DMS 273 (cell line): ENCODE measurements around the gene FGF9.

ENCODE experiments used
- DNase-seq: peaks from one replicate; lab custom pipeline; 2025; ENCODE audit not compliant: unreplicated experiment; lab: John Stamatoyannopoulos, UW

Gene FGF9

GRCh38 chr13:21709697-21710096, 38.8 kb downstream of the FGF9 start:
- no peak for DNase-seq

GRCh38 chr13:21710163-21710562, 39.3 kb downstream of the FGF9 start:
- DNase-seq = no peak

- no peak for DNase-seq
These were observed 46.9 kb downstream of the FGF9 start for GRCh38 chr13:21717817-21718216.

- DNase-seq = no peak
These were observed 48.6 kb downstream of the FGF9 start for GRCh38 chr13:21719463-21719862.

GRCh38 chr13:21723807-21724505, 53.1 kb downstream of the FGF9 start:
- no peak for DNase-seq

GRCh38 chr13:21730186-21730880, 59.5 kb downstream of the FGF9 start:
- peak; percentile 30 for DNase-seq

GRCh38 chr13:21733475-21734263, 62.8 kb downstream of the FGF9 start:
- DNase-seq = no peak

- no peak for DNase-seq
These were observed 64.1 kb downstream of the FGF9 start for GRCh38 chr13:21734961-21735360.

GRCh38 chr13:21735701-21736401, 65.0 kb downstream of the FGF9 start:
- DNase-seq = peak; percentile 5

- no peak for DNase-seq
These were observed 66.1 kb downstream of the FGF9 start for GRCh38 chr13:21736926-21737325.

GRCh38 chr13:21738630-21739029, 67.8 kb downstream of the FGF9 start:
- DNase-seq = no peak

- no peak for DNase-seq
These were observed 68.9 kb downstream of the FGF9 start for GRCh38 chr13:21739771-21740170.

GRCh38 chr13:21741396-21741979, 70.6 kb downstream of the FGF9 start:
- DNase-seq = no peak

- DNase-seq = no peak
These were observed 71.2 kb downstream of the FGF9 start for GRCh38 chr13:21742096-21742495.

- DNase-seq = no peak
These were observed 73.3 kb downstream of the FGF9 start for GRCh38 chr13:21744149-21744548.

- no peak for DNase-seq
These were observed 74.4 kb downstream of the FGF9 start for GRCh38 chr13:21745307-21745706.

GRCh38 chr13:21747456-21747855, 76.6 kb downstream of the FGF9 start:
- no peak for DNase-seq

- DNase-seq = no peak
These were observed 77.3 kb downstream of the FGF9 start for GRCh38 chr13:21748166-21748565.

GRCh38 chr13:21749410-21749809, 78.5 kb downstream of the FGF9 start:
- DNase-seq = no peak

- DNase-seq = no peak
These were observed 81.6 kb downstream of the FGF9 start for GRCh38 chr13:21752501-21752900.
